WI38 (cell line): ENCODE measurements around the gene ZBTB9.

ENCODE experiments used
- H3K4me3 ChIP-seq: 2 replicates; pipeline ENCODE4 v1.5.1; 2011; ENCODE audit warnings: low read depth, mild to moderate bottlenecking, control low read depth, low read length
- CTCF ChIP-seq: IDR thresholded peaks from 2 replicates; pipeline ENCODE4 v1.5.1; 2012; ENCODE audit warnings: low read depth, mild to moderate bottlenecking, control low read depth, low read length

Gene ZBTB9

GRCh38 chr6:33416386-33417127 is 37.8 kb upstream of the ZBTB9 start:
- TF ChIP-seq CTCF = no peak
- peak overlapping the region; percentile 66 for H3K4me3 ChIP-seq

GRCh38 chr6:33417128-33417902 is 37.1 kb upstream of the ZBTB9 start:
- H3K4me3 ChIP-seq = peak overlapping the region; percentile 66
- no peak for TF ChIP-seq CTCF

GRCh38 chr6:33417903-33418689 is 36.3 kb upstream of the ZBTB9 start, which contains the start of gene CUTA:
TSS of gene CUTA (minus strand) at chr6:33418107. CDS start at chr6:33418000, 107 bp downstream.
- peak within 1 kb of the TSS; percentile 66 for H3K4me3 ChIP-seq
- no peak for TF ChIP-seq CTCF

GRCh38 chr6:33418690-33419291 is 35.6 kb upstream of the ZBTB9 start:
- TF ChIP-seq CTCF = no peak
- peak overlapping the region; percentile 26 for H3K4me3 ChIP-seq

- H3K4me3 ChIP-seq = peak within 1 kb of the TSS; percentile 61
Measured at GRCh38 chr6:33419580-33420490, 34.5 kb upstream of the ZBTB9 start, which contains the start of gene SYNGAP1. TSS of gene SYNGAP1 (plus strand) at chr6:33420065. CDS start at chr6:33420265, 200 bp downstream.

More at GRCh38 chr6:33419580-33420490, 34.5 kb upstream of the ZBTB9 start, which contains the start of gene SYNGAP1:
- TF ChIP-seq CTCF = no peak
